ENCODE results near the gene B3GALT6. TPM values are rescaled to one million over a fixed set of nuclear protein-coding genes. Genes with fewer than 3 reads are reported as not detected.

The B3GALT6 gene
- total RNA-seq, 4 donors from 2014 or later, result 8.5 to 32.8 (median 20.6) TPM

DNA sequence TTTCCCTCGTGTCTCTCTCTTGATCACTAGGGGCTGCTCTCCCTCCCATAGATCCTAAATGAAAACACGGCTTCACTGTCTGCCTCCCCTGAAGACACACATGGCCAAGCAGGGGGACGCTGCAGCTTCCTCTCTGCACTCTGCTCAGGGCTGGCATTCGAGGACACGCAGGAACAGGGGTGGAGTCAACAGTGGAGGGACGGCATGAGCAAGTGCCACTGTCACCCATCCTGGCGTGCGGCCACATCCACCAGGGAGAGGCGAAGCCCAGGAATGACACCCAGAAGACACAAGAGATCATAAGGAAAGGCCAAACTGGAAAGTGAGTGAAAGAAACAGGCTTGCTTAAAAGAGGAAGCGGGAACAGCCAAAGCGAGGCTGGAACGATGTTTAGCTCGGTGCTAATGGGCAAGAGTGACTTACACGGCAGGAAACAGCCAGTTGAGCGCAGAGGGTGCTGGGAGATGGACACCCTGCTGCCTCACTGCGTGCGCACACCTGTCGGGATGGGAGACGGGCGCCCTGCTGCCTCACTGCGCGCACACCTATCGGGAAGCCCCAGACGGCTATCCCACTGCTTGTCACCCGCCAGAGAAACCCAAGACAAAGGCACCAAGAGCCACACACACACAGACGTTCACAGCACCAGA is 28.0 kb downstream of the B3GALT6 start:
- no peaks in the 10 kb centered on the region for H3K9me3 ChIP-seq
- no peaks in the 10 kb centered on the region for H3K27me3 ChIP-seq
- in situ Hi-C loops (cut with MboI; ENCODE audit: low sequenced_read_pairs in 4 of 4) (loop anchor here in 2 of 4 donors (25.0 kb wide), 2 partner anchors 123 to 148 kb away; partner anchors contain the start of gene C1orf159 (in 1 of the 2)), intact Hi-C loops (cut with DNase I; ENCODE audit: low total_unique reads) (no loop called here)
- TF ChIP-seq POLR2A (IDR thresholded peaks at IDR 0.05), result no peak
- TF ChIP-seq, protein P1, sequence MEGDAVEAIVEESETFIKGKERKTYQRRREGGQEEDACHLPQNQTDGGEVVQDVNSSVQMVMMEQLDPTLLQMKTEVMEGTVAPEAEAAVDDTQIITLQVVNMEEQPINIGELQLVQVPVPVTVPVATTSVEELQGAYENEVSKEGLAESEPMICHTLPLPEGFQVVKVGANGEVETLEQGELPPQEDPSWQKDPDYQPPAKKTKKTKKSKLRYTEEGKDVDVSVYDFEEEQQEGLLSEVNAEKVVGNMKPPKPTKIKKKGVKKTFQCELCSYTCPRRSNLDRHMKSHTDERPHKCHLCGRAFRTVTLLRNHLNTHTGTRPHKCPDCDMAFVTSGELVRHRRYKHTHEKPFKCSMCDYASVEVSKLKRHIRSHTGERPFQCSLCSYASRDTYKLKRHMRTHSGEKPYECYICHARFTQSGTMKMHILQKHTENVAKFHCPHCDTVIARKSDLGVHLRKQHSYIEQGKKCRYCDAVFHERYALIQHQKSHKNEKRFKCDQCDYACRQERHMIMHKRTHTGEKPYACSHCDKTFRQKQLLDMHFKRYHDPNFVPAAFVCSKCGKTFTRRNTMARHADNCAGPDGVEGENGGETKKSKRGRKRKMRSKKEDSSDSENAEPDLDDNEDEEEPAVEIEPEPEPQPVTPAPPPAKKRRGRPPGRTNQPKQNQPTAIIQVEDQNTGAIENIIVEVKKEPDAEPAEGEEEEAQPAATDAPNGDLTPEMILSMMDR (IDR thresholded peaks at IDR 0.05 in 4 of 5, conservative IDR thresholded peaks at IDR 0.05 in 1 of 5), result no peak
- ATAC-seq, result no peak
- no peak overlapping the region for H3K4me3 ChIP-seq
- H3K36me3 ChIP-seq, result peaks cover 0 to 66% of the 10 kb centered on the region in 2 donors
- H3K27ac ChIP-seq, result no peak overlapping the region
- DNase-seq, result no peak
- no peaks in the 10 kb centered on the region for H3K4me1 ChIP-seq

DNA sequence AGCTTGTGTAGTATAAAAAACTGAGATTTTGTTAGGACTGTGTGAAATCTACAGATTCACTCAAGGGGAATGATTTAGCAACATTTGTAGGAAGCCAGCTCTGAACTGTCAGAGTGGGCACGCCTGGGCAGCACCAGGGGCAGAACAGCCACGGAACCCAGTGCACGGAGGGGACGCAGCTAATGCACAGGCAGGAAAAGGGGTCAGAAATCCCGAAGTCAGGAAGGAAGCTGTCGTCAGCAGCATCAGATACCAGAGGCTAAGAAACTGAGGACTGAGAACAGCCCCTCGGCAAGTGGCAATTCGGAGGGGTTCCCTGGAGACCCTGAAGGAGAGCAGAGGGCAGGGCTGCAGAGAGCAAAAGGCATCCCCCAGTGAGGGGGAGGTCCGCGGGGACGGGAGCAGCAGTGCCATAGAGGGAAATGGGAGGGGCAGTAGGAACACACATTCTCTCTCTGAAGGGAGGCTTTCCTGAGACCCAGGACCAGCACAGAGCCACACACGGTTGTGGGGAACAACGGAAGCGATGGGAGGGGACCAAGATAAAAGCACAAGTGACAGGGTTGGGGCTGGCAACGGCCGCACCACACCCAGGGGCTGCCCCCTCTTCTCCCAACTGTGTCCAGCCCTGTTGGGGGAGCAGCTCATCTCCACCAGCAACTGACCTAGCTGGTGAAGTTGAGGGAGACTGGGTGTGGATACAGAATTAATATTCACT is 29.0 kb downstream of the B3GALT6 start:
- in situ Hi-C loops (cut with MboI; ENCODE audit: low sequenced_read_pairs in 4 of 4), result loop anchor here in 2 of 4 donors (25.0 kb wide), 2 partner anchors 124 to 149 kb away; partner anchors contain the start of gene C1orf159 (in 1 of the 2)
- H3K4me3 ChIP-seq, result no peak overlapping the region
- peaks cover 0 to 61% of the 10 kb centered on the region in 2 donors for H3K36me3 ChIP-seq
- no peaks in the 10 kb centered on the region for H3K4me1 ChIP-seq
- no peak for DNase-seq
- no peaks in the 10 kb centered on the region for H3K27me3 ChIP-seq
- H3K9me3 ChIP-seq, result no peaks in the 10 kb centered on the region
- ATAC-seq, result no peak
- no peak overlapping the region for H3K27ac ChIP-seq
- no peak for TF ChIP-seq POLR2A (IDR thresholded peaks at IDR 0.05)
- TF ChIP-seq, protein P1 (IDR thresholded peaks at IDR 0.05 in 4 of 5, conservative IDR thresholded peaks at IDR 0.05 in 1 of 5), result no peak
- intact Hi-C loops (cut with DNase I; ENCODE audit: low total_unique reads), result no loop called here

DNA sequence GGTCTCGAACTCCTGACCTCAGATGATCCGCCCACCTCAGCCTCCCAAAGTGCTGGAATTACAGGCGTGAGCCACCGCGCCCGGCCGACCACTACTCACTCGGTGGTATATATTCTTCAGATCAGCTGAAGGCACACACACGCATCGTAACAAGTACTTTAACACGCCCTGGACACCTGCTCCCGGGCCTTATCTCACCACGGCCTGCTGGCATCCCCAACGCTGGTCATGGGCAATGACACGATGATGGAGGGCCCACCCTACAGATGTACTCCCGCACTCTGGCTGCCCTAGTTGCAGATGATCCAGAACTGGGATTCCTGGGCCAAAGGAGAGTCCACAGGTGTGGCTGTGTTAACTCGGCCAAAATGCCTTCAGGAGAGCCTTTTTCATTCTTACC is 30.0 kb downstream of the B3GALT6 start:
- ATAC-seq (no peak), DNase-seq (no peak)
- H3K9me3 ChIP-seq, result no peaks in the 10 kb centered on the region
- H3K4me1 ChIP-seq, result no peaks in the 10 kb centered on the region
- no peak overlapping the region for H3K4me3 ChIP-seq
- H3K27ac ChIP-seq, result no peak overlapping the region
- TF ChIP-seq, protein P1 (IDR thresholded peaks at IDR 0.05 in 4 of 5, conservative IDR thresholded peaks at IDR 0.05 in 1 of 5), result no peak
- no peak for TF ChIP-seq POLR2A (IDR thresholded peaks at IDR 0.05)
- H3K36me3 ChIP-seq, result peaks cover 0 to 53% of the 10 kb centered on the region in 2 donors
- in situ Hi-C loops (cut with MboI; ENCODE audit: low sequenced_read_pairs in 4 of 4), result loop anchor here in 2 of 4 donors (25.0 kb wide), 2 partner anchors 125 to 150 kb away; partner anchors contain the start of gene C1orf159 (in 1 of the 2)
- intact Hi-C loops (cut with DNase I; ENCODE audit: low total_unique reads), result no loop called here
- no peaks in the 10 kb centered on the region for H3K27me3 ChIP-seq

DNA sequence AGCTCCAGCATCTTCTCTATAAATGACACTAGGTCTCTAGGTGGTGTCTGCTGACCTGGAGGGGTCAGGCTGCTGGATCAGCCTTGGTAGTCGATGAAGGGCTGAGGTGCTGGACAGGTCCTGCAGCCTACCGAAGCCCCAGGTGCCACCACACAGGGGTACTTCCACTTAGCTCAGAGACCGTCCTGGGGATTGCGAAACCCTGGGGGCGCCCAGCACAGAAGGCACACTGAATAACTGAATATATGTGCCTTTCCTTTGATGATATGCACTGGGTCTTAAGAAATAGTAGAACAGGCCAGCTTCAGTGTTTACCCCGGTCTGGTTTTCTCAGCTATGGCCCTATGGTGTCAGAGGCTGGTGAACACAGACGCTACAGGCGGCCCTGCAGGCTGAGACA is 30.7 kb downstream of the B3GALT6 start:
- H3K27ac ChIP-seq, result no peak overlapping the region
- no peaks in the 10 kb centered on the region for H3K27me3 ChIP-seq
- H3K4me3 ChIP-seq, result no peak overlapping the region
- DNase-seq, result no peak
- in situ Hi-C loops (cut with MboI; ENCODE audit: low sequenced_read_pairs in 4 of 4), result loop anchor here in 2 of 4 donors (25.0 kb wide), 2 partner anchors 125 to 150 kb away; partner anchors contain the start of gene C1orf159 (in 1 of the 2)
- no peak for ATAC-seq
- peaks cover 0 to 57% of the 10 kb centered on the region in 2 donors for H3K36me3 ChIP-seq
- TF ChIP-seq POLR2A (IDR thresholded peaks at IDR 0.05), result no peak
- TF ChIP-seq, protein P1 (IDR thresholded peaks at IDR 0.05 in 4 of 5, conservative IDR thresholded peaks at IDR 0.05 in 1 of 5), result no peak
- intact Hi-C loops (cut with DNase I; ENCODE audit: low total_unique reads), result no loop called here
- H3K4me1 ChIP-seq, result no peaks in the 10 kb centered on the region
- H3K9me3 ChIP-seq, result no peaks in the 10 kb centered on the region
